ENCODE measurements around the gene GABRA4.
A peak's percentile ranks its signal among the peaks of the same experiment; 100 is the strongest.

GABRA4 gene

DNA sequence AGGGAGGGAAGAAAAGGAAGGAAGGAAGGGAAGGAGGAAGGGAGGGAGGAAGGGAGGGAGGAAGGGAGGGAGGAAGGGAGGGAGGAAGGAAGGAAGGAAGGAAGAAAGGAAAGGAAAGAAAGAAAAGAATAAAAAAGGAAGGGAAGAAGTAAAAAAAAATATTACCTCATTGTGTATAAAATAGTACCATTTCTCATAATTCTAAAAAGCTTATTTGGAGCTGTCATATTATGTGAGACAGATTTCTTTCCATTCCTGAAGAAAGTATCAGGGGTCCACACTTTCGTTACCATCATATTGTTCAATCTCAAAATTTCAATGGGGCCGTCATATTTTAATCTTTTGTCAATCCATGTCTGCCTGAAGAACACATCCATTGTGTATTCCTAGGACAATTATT is 16.1 kb downstream of the GABRA4 start:
- DNase-seq: no peak

DNA sequence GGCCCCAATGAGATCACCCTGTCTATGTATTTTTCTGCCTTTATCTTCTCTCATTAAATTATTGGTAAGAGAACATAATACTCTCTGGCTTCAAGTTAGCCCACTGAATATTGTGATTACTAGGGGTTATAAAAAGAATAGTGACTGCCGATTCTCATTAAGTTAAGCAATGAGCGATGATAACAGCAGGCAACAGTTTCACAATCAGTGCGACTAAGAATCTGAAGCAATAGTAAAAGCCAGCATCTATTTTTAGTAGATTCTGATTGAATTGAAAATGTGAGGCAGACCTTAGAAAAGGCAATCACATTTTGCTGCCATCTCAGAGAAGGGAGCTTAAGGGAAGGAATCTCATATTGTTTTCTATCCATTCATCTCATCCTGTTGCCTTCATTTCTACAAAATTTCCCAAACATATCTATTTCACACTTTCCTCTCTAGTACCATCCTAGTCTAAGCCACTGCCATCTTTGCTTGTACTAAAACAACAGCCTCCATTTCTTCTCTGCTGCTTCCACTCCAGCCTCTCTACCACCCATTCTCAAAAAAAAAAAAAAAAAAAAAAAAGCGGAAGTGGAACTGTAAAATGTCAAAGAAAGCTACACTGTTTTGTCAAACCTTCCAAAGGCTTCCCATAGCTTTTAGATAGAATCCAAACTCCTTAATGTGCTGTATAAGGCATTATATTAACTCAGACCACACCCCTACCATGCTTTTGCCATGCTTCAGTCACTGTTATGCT is 17.4 kb downstream of the GABRA4 start:
- no peak for DNase-seq

GRCh38 chr4:46974891-46975543 is 18.4 kb downstream of the GABRA4 start:
- no peak for DNase-seq

DNA sequence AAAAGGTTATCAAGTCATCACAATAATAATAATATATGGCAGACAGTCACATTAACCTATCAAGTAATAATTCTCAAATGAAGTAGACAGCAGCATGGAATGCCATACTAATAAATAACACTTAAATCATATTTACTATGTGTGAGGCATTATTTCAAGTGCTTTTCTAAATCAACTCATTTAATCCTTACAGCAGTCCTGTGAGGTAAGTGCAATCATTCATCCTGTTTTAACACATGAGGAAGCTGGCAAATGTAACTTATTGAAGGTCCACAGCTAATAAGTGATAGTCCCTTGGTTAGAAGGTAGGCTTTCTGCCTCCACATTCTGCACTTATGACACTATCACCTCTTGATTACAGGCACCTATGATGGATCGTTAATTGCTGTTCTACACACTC is 24.5 kb downstream of the GABRA4 start:
- DNase-seq: no peak

GRCh38 chr4:46967631-46968030 is 25.8 kb downstream of the GABRA4 start:
- DNase-seq: no peak

GRCh38 chr4:46958742-46959488 is 34.5 kb downstream of the GABRA4 start:
- no peak for DNase-seq

- DNase-seq: no peak
Measured at GRCh38 chr4:46956451-46956850, 36.9 kb downstream of the GABRA4 start.

- DNase-seq: no peak
Measured at GRCh38 chr4:46955601-46956000, 37.8 kb downstream of the GABRA4 start.

- DNase-seq: no peak
Measured at GRCh38 chr4:46954643-46955042, 38.7 kb downstream of the GABRA4 start.

GRCh38 chr4:46953564-46953963 is 39.8 kb downstream of the GABRA4 start:
- DNase-seq: no peak

GRCh38 chr4:46952451-46952850 is 40.9 kb downstream of the GABRA4 start:
- no peak for DNase-seq

DNA sequence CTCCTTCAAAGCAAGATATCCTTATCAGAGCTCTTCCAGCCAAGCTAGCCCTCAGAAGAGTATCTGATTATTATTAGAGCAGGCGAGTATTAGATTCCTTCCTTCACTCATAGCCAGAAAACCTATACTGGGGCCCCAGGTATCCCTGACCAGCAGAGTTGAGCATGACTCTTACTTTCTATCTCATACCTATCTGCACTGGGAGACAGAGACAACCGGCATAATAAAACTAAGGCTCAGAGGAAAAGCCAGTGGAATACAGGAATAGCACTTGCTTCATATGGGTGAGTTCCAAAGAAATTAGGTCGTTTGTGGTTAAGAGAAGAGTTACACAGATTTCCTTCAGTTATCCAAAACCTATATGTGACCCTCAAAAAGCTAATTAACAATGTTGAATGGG is 42.6 kb downstream of the GABRA4 start:
- DNase-seq: no peak

- DNase-seq: no peak
Measured at GRCh38 chr4:46949822-46950221, 43.6 kb downstream of the GABRA4 start.

DNA sequence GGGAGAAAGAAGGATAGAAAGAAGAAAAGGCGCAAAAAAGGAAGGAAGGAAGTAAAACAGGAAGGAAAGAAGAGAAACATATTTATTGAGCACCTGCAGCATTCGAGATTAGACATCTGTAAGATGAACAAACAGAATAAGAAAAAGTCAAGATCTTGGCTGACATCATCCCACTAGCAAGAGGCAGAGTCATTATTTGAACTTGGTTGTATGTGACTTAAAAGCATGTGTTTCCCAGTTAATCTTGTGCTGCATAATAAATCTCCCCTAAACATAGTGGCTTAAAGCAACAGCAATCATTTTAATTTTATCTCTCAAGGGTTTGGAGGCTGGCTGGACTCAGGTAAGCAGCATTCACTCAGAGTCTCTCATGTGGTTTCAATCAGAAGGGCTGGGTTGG is 45.8 kb downstream of the GABRA4 start:
- no peak for DNase-seq

DNA sequence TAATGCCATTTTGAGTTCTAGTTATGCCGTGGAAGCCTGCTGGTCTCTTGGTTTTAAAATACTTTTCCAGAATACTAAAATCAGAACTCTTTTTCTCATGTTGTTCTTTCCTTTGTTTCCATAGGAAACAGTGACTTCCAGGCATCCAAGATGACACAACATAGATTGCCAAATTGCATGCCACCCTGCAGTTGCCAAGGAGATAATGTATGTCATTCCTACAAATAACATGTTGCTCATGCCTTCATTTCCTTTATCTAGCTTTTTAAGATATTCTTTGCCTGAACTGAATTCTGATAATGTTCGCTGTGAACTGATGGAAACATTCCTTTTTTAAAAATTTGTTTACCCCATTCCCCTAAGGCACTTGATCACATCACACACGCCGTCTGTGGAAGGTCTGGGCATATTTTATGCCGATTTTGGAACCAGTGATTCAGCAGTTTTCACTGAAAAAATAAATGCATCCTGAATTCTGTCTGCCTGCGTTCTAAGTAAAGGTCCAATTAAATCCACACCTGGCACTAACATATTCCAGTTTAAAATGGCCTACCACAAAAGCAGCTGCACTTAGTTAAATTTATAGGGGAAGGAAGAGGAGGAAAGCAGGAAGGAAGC is 46.4 kb downstream of the GABRA4 start:
- no peak for DNase-seq

- no peak for DNase-seq
Measured at GRCh38 chr4:46945062-46945461, 48.3 kb downstream of the GABRA4 start.

GRCh38 chr4:46944345-46944744 is 49.0 kb downstream of the GABRA4 start:
- DNase-seq: no peak

- no peak for DNase-seq
Measured at GRCh38 chr4:46937493-46937892, 55.9 kb downstream of the GABRA4 start.

DNA sequence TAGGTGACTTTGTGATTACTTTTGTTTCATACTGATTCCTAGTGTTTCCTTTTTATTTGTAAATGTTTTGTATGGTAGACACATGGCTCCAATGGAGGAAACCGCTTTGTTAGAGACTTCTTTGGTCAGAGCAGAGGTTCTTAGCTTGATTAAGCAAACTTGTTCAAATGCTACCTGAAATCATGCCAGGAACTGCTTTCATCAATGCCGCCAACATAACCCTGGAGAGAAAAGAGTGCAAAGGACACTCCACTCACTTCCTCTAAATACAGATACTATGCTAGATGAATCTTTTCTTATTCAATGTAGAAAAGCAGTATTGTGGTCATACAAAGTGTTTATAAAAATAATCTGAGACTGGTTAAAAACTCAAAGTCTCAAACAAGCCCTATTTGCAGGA is 58.7 kb downstream of the GABRA4 start:
- DNase-seq: no peak

- no peak for DNase-seq
Measured at GRCh38 chr4:46933686-46934085, 59.7 kb downstream of the GABRA4 start.

DNA sequence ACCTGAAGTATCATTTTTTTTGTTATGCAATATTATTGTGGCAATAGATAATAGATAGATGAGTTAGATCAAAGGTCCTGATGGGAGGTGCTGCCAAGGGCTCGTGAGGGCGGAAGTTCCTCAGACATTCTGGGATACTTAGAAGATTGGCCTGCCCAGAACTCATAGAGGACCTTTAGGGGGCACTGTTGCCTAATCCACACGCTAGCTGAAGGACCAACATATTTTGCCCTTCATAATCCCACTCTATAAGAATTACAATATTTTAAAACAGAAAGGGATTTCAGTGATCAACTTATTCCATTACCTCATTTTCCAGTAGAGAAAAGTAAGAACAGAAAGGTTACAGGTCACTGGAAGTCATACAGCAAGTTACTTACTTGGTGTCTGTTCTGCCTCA is 61.4 kb downstream of the GABRA4 start:
- peak; percentile 29 for DNase-seq

- no peak for DNase-seq
Measured at GRCh38 chr4:46930891-46931290, 62.5 kb downstream of the GABRA4 start.

DNA sequence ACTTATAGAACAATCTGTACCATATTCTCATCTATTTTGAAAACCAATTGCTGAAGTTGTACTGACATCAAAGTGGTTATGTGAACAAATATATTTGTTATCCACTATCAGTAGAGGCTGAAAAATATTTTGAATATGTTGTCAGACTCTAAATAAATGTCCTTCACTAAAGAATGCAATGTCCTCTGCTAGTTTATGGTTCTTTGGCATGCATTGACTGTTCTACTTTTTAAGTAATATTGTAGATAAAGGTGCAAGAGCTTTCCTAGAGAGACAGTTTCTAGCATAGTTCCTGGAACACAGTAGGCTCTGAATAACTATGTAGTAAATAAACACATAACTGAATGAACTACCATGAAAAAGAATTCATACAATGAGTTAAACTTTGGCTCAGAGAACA is 66.2 kb downstream of the GABRA4 start:
- no peak for DNase-seq
